Glomerular visceral epithelial cell (primary cell): ENCODE results near the gene OBSCN.
"Not testable (repeated sequence)": the region's sequence is repeated elsewhere in the genome, so short reads cannot be mapped to it uniquely, and the experiment has no call there.

ENCODE experiments used
- DNase-seq: peaks from one replicate; pipeline ENCODE4 v3.0.0-alpha.2; 2016; ENCODE audit errors: extremely low spot score

OBSCN gene

DNA sequence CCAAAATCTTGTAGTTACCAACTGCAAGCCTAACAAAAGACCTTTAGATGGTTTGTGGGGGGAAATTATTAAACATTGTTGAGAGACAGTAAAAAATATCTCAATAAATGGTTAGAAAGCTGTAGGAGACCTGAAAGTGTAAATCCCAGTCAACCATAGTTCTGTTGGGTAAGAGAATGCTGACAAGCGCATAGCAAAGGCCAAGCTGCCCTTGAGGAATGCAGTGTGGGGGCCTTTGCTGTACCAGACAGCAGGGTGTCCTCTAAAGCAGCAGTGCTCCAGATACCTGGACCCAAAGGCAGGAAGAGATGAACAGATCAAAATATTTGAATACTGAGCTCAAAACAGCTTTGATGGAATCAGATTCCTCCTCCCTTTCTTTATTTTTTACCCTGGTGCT lies 54.6 kb downstream of the OBSCN start:
- DNase-seq = no peak

DNA sequence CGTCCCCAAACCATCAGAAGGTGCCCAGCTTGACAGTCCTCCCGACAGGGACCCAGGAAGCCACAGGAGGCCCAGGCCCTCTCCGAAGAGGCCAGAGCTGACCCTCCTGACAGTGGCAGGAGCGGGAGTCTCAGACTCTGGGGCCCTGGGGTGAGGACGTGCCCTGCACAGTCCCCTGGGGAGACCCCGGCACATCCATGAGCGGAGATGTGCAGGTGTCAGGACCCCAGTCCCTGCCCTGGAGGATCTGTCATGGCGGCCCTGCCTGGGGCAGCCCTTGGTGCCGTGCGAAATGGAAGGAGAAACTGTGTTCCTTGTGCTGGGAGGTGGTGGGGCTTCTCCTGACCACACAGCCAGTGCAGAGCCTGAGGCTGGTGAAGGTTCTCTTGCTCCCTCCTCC lies 55.8 kb downstream of the OBSCN start:
- DNase-seq = no peak

DNA sequence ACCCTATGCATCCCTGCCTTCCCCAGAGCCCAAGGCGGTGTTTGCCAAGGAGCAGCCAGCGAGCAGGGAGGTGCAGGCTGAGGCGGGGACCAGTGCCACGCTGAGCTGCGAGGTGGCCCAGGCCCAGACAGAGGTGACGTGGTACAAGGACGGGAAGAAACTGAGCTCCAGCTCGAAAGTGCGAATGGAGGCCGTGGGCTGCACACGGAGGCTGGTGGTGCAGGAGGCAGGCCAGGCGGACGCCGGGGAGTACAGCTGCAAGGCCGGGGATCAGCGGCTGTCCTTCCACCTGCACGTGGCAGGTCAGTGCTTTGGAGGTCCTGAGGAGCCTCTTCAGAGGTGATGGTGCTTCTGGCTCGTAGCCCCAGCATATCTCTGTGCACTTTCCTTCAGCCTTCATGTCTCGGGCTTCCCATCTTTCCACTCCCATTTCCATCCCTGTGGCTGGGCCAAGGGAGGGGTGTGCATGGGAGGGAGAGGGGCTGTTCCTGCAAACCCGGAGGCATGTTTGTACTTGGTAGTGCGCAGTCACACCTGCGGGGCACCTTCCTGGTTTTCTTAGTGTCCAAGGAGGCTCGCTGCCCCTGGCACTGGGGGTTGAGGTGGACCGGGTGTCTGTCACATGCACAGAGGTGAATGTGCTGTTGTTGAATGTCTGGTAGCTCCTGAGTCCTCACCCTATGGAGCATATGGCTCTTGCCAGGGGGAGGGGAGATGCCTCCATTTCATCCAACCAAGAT lies 56.4 kb downstream of the OBSCN start:
- no peak for DNase-seq

DNA sequence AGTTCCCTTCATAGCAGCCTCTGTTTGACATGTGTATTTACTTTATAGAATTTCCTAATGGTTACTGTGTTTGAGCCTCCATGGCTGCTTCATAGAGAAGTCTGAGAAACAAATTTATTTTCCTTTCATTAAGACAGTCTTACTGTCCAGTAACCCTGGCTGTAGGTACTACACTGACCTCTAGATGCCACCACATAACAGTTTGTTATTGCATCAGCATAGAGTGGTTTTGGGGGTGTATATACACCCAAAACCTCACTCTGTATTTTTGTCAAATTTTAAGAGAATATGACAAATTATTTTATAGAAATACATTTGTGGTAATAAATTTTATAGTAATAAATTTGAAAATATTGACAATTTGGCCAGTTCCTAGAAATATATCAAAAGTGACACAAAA lies 57.3 kb downstream of the OBSCN start:
- no peak for DNase-seq

DNA sequence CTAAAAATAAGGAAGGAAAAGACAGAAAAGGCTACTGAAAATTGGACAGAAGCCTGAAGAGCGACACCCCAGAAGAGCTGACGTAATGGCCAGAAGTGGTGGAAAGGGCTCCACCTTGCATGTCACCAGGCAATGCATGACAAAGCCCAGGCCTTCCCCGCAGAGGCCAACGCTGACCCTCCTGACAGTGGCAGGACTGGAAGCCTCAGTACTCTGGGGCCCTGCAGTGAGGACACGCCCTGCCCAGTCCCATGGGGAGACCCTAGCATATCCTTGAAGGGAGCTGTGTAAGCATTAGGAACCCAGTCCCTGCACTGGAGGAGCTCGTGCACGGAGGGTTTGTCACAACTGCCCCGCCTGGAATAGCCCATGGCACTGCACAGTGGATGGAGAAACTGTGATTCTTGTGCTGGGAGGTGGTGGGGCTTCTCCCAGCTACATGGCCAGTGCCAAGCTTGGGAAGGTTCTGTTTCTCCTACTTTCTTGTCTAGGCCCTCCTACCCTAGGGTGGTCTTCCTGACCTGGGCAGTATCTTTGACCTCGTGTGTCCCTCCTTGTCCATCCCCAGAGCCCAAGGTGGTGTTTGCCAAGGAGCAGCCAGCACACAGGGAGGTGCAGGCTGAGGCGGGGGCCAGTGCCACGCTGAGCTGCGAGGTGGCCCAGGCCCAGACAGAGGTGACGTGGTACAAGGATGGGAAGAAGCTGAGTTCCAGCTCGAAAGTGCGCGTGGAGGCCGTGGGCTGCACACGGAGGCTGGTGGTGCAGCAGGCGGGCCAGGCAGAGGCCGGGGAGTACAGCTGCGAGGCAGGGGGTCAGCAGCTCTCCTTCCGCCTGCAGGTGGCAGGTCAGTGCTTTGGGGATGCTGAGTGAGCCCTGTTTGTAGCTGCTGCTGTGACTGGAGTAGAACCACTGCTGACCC lies 60.4 kb downstream of the OBSCN start:
- no peak for DNase-seq

DNA sequence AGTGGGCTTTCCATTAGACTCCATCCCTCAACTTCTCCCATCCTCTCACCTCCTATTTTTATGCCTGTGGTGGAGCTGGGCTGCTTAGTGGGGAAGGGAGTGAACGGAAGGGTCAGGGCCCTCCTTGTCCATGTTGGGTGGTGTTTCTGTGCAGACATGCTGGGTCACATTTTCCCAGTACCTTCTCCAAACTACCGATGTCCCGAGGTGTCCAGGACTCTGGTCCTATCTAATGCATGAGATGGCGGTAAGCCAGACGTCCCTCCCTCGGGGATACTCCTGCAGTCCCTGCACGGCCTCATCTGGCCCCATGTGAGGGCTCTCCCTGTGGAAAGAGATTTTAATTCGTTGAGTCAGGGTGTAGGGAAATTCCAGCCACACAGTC lies 61.0 kb downstream of the OBSCN start:
- no peak for DNase-seq

DNA sequence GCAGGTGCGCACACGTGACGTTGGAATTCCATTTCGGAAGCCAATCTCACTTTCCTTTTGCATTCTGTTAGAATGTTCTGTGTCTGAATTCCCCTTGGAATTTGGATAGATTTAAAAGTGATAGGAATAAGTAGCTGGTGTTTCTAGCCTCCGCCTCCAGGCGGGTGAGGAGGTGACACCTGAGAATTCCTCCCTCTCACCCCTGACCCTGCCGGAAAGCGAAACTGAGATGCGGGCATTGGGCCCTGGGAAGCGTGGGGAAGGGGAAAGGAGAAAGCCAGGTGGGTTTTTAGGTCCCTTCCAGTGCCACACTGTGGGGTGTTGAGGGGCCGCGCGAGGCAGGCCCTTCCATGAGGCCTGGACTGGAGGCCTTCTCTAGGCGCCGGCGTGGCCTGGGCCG lies 61.6 kb downstream of the OBSCN start:
- DNase-seq = not testable (repeated sequence)

DNA sequence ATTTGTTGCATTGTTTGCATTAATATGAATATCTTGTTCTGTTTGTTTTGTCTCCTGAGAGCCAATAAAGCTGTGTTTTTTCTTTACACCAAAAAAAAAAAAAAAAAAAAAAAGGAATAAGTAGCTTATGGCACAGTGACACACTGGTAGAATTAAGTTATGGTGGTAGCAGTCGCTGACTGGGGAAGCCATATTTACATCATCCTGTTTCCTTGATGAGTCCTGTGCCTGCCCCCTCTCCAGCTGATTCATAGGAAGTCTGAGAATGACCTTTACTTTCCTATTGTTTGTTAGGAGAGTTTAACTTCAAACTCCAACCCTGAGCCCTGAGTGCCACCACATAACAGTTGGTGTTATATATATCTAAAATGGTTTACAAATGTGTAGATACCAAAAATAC lies 62.2 kb downstream of the OBSCN start:
- no peak for DNase-seq

DNA sequence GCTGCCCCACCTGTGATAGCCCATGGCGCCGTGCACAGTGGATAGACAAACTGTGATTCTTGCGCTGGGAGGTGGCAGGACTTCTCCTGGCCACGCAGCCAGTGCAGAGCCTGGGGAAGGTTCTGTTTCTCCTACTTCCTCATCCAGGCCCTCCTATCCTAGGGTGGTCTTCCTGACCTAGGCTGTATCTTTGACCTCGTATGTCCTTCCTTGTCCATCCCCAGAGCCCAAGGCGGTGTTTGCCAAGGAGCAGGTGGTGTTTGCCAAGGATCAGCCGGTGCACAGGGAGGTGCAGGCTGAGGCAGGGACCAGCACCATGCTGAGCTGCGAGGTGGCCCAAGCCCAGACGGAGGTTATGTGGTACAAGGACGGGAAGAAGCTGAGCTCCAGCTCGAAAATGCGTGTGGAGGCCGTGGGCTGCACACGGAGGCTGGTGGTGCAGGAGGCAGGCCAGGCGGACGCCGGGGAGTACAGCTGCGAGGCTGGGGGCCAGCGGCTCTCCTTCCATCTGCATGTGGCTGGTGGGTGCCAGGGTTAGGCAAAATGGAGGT lies 63.9 kb downstream of the OBSCN start:
- DNase-seq = no peak

DNA sequence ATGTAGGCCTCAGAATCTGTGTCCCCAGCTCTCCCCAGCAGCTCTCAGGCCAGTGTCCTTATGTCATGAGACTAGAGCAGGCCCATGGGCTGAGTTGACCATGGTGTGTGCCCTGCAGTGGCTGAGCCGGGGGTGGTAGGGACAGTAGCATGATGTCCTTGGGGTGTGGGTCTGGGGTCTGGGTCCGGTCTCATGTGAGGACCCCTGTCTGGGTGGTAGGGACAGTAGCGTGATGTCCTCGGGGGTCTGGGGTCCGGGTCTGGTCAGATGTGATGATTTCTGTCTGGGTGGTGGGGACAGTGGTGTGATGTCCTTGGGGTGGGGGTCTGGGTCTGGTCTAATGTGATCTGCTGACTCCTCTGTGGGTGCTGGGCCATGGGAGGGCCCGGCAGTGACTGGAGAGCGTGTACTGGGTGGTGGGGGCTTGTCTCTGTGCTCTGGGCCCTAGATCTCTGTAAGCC lies 64.5 kb downstream of the OBSCN start:
- DNase-seq = no peak

DNA sequence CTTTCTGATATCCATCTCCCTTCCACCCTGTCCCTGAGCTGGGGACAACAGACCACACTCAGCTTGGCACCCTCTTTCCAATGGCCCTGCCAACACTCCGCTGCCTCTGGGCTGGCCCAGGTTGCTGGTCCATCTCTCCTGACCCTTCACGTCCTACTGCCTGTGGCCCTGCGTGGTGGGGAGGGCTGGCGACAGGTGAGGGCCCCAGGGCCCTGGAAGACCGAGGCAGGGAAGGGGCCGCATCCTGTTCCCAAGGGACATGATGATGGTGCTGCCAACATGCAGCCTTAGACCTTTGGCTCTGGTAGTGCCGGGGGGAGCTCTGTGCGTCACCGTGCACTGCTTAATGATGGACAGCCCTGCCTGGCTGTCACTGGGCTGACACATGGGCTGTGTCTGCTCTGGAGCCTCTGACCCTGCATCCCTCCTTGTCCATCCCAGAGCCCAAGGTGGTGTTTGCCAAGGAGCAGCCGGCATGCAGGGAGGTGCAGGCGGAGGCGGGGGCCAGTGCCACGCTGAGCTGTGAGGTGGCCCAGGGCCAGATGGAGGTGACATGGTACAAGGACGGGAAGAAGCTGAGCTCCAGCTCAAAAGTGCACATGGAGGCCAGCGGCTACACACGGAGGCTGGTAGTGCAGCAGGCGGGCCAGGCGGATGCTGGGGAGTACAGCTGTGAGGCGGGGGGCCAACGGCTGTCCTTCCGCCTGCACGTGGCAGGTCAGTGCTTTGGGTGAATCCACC lies 65.2 kb downstream of the OBSCN start:
- no peak for DNase-seq

DNA sequence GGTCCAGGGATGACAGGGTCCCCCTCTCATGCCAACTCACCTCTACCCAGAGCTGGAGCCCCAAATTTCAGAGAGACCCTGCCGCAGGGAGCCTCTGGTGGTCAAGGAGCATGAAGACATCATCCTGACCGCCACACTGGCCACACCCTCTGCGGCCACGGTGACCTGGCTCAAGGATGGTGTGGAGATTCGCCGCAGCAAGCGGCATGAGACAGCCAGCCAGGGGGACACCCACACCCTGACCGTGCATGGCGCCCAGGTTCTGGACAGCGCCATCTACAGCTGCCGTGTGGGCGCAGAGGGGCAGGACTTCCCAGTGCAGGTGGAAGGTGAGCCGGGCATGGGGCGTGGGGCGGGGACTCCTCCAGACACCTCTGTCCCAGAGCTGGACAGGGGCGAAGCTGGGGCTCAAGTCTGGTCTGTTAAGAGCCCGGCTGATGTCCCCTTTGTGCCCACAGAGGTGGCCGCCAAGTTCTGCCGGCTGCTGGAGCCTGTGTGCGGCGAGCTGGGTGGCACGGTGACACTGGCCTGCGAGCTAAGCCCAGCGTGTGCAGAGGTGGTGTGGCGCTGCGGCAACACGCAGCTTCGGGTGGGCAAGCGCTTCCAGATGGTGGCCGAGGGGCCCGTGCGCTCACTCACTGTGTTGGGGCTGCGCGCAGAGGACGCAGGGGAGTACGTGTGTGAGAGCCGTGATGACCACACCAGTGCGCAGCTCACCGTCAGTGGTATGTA lies 66.0 kb downstream of the OBSCN start:
- no peak for DNase-seq

DNA sequence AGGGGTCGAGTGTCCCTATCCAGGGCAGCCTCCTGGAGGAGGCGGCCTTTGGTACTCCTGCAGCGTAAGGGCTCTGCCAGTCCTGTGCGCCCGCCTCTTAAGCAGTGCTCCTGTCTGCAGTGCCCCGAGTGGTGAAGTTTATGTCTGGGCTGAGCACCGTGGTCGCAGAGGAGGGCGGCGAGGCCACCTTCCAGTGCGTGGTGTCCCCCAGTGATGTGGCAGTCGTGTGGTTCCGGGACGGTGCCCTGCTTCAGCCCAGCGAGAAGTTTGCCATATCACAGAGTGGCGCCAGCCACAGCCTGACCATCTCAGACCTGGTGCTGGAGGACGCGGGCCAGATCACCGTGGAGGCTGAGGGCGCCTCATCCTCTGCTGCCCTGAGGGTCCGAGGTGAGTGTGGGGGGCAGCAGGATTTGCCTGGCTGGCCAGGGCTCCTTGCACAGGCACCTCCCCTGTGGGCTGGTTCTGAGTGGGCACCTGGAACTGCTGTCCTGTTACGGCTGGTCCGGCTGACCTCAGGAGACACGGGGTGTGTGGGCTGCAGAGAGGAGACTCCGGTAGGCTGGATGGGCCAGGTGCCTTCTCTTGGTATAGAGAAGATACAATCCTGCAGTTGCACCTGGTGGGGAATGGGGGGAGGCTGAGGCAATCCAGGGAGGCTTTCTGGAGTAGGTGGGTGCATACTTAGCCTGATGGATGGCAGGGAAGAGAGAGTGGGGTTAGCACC lies 66.8 kb downstream of the OBSCN start:
- DNase-seq = no peak

DNA sequence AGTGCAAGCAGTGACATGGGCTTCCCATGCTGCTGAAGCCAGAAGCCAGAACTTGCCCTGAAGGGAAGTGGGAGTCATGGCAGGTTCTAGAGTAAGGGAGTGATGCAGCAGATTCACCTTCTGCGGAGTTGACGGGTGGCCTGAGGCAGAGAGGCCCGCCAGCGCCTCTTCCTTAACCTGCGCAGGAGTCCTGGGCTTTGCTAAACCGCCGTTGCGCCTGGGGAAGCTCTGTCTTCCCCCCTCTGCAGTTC lies 67.3 kb downstream of the OBSCN start:
- DNase-seq = no peak

DNA sequence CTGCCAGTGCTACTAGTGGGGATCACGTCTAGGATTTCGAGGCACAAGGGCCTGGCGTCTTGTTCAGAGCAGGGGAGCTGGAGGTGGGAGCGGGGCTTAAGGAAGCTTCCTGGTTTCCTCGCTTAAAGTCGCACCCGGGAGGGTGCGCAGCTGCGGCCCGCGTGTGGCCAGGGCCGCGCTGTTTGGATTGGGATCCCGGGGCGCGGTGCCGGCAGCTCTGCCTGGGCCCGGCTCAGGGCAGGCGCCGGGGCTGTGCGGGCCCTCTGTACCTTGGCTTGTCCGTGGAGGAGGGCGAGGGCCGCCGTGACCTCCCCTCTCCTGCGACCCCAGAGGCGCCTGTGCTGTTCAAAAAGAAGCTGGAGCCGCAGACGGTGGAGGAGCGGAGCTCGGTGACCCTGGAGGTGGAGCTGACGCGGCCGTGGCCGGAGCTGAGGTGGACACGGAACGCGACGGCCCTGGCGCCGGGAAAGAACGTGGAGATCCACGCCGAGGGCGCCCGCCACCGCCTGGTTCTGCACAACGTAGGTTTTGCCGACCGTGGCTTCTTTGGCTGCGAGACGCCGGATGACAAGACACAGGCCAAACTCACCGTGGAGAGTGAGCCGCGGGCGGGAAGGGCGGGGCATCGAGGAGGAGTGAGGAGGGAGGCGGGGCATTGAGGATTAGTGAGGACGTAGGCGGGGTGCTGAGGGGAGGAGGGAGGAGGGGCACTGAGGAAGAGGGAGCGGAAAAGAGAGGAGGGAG lies 67.8 kb downstream of the OBSCN start:
- peak; percentile 63 for DNase-seq

DNA sequence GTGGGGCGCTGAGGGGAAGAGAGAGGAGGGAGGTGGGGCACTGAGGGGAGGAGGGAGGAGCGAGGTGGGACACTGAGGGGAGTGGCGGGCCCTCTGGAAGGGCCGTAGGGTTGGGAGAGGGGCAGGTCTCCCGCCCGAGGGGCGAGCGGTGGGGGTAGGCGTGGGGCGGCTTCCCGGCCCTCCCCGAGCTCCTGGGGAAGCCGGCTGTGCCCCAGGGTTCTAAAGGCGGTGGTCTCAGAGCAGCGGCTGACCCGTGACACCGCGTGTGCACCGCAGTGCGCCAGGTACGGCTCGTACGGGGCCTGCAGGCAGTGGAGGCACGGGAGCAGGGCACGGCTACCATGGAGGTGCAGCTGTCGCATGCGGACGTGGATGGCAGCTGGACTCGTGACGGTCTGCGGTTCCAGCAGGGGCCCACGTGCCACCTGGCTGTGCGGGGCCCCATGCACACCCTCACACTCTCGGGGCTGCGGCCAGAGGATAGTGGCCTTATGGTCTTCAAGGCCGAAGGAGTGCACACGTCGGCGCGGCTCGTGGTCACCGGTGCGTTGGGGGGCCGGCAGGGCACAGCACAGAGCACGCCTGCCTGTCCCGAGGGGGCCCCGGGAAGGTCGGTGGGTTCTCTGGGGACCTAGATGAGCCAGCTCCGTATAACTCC lies 68.5 kb downstream of the OBSCN start:
- DNase-seq = no peak

DNA sequence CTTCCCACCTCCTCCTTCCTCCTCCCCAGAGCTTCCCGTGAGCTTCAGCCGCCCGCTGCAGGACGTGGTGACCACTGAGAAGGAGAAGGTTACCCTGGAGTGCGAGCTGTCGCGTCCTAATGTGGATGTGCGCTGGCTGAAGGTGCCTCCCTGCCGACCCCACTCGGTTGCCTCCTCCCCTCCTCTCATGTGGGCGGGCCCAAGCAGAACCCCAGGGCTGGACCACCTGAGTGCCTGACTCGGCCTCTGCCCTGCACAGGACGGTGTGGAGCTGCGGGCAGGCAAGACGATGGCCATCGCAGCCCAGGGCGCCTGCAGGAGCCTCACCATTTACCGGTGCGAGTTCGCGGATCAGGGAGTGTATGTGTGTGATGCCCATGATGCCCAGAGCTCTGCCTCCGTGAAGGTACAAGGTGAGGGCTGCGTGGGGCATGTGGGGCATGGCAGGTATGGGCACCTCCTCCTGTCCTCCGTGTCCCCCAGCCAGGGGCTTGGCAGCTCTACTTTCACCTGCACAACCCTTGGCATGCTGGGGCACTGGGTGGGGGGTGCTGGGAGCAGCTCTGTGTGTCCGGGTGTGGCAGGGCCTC lies 69.2 kb downstream of the OBSCN start:
- no peak for DNase-seq

DNA sequence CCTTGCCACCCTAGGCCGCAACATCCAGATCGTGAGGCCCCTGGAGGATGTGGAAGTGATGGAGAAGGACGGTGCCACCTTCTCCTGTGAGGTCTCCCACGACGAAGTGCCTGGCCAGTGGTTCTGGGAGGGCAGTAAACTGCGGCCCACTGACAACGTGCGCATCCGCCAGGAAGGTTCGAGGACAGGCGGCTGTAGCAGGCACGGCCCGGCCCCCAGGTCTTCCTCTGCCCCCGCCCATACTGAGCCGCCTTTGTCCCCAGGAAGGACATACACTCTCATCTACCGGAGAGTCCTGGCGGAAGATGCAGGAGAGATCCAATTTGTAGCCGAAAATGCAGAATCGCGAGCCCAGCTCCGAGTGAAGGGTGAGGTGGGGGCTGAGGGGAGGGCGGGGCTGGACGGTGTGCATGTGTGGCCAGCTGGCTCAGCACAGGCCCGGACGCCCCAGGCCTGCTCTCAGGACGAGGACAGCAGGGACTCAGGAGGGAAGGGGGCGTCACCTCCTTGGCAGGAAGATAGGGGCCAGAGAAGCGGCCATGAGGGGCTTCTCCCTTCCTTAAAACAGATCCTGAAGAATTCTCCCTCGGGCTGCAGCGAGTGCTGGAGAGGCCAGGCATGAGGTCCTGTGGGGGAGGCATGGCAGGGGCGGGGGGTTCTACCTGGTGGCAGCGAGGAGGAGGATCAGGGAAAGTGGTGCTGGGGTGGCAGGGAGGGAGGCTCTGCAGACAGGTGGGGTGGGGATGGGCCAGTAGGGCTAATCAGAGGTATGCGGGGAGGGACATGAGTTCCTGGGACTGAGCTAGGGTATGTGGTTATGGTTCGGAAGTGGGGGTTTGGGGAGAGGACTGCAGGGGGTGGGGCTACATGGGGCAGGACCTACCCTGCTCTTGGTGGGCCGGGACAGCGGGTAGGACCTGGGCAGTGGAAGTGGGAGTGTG lies 69.9 kb downstream of the OBSCN start:
- DNase-seq = no peak
